GM15510 (cell line): ENCODE measurements around the gene SIPA1L3.

Experiments
- POLR2A ChIP-seq: IDR thresholded peaks from 3 replicates; pipeline ENCODE4 v1.6.1; 2011; ENCODE audit warnings: borderline replicate concordance; ENCODE audit not compliant: insufficient read length; ENCODE audit errors: extremely low read depth

Gene SIPA1L3

DNA sequence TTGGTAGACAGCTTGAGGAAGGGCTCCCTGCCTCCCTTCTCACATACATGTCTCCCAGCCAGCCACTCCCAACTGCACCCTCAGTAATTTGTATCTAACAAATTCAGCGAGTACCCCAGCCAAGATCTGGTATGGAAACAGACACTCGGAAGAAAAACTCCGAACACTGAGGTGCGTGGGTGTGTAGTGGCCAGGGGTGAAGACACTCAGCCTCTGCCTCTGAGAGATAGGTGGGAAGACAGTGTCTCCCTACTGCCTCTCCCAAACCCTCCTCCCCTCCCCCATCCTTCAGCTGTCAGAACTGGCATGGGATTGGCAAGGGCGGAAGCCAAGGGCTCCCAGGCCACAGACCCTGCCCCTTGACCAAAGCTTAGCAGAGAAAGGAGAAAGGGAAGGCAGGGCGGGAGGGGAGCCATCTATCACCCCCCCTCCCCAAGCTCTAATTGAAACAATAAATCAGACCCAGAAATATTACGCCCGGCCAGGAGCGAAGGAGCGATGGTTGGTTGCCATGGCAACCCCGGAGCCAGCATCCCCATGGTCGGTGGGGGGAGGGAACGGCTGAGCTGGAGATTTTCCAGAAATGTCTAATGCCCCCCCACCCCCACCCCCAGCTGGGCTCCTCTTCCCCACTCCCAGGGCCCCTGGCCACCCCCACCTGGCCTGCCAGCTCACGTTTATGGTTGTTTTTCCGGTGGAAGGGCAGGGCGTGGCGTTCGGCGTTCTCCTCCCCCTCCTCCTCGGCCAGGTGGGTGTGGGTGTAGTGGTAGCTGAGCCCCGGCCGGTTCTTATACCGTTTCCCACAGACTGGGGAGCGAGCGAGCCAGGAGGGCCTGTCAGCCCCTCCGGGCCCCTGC lies 310.0 kb downstream of the SIPA1L3 start:
- no peak for TF ChIP-seq POLR2A

DNA sequence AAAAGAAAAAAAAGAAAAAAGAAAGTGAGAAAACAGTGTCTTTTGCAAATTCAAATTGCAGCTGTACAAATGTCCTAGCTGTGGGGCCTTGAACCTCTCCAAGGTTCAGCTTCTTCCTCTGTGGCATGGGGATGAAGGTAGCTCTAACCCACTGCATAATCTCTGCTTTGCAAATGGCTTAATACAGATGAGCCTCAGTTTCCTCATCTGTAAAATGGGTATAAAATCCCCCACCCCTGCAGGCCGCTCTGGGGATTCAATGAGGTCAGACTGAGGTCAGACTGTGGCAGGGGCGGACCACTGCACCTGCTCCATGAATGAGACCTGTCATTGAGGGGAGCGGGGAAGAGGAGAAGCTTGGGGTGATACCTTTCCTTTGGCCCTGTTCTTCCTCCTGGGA lies 311.2 kb downstream of the SIPA1L3 start:
- no peak for TF ChIP-seq POLR2A

DNA sequence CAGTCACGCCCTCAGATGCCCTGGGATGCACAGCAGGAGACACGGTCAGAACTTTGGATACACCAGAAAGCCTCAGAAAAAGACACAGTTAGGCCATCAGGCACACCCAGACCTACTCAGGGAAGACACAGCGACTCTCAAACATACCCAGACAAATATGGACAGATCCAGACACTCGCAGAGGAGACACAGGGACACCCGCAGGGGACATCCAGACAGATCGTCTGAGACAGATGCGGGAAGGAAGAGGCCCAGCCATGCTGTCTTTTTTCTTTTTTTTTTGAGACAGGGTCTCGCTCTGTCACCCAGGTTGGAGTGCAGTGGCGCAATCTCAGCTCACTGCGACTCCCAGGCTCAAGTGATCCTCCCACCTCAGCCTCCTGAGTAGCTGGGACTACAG lies 312.2 kb downstream of the SIPA1L3 start:
- no peak for TF ChIP-seq POLR2A

DNA sequence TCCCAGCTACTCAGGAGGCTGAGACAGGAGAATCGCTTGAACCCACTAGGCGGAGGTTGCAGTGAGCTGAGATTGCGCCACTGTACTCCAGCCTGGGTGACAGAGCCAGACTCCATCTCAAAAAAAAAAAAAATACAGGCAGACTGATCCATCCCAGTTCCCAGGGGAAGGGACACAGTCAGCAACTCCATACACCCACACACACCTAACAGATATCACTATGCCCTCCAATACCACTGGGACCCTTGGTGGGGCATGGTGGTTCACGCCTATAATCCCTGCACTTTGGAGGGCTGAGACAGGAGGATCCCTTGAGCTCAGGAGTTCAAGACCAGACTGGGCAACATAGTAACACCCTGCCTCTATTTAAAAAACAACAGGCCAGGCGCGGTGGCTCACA lies 314.4 kb downstream of the SIPA1L3 start:
- no peak for TF ChIP-seq POLR2A

DNA sequence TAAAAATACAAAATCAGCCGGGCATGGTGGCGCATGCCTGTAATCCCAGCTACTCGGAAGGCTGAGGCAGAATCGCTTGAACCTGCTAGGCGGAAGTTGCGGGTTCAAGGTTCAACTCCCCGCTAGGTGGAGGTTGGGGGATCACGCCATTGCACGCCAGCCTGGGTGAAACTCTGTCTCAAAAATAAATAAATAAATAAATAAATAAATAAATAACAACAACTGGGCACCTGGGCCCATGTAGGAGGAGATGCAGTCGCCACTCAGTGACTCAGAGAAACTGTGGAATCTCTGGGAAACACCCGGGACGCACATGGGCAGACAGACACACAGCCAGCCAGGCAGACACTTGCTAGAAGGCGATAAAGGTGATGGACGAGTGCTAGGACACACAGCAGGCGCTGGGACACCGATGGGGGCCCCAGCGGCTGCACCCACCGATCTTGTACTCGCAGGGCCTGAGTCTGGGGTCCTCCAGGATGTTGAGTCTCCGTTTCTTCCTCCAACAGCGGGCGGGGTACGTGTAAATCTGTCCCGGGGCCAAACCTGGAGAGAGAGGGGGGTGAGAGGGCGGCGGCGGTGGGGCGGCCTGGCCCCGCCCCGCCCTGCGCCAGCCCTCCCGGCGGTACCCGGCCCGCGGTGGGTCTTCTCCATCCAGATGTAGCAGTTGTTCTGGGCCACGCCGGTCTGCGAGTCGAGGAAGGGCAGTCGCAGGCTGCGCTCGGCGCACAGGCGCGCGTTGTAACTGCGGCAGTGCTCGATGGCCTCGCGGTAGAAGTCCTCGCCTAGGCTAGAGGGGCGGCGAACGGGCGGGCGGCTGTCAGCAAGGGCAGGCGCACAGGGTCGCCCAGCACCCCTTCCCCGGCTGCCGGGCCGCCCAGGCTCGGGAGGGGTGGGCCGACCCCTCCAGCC lies 315.2 kb downstream of the SIPA1L3 start:
- TF ChIP-seq POLR2A = no peak

DNA sequence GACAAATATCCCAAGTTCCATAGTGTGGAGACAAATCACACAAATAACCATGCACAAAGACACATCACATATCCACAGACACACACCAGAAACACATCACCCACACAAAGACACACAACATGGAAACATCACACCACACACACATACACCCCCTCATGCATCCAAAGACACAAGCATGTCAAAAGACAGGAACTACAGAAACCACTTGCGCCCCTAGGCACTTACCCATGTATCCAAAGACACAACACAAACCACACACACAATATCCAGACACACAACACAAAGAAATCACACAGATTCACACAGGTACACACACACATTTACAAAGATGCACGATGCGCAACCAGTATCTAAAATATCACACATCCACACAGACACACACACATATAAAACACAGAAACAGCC lies 316.1 kb downstream of the SIPA1L3 start:
- no peak for TF ChIP-seq POLR2A

DNA sequence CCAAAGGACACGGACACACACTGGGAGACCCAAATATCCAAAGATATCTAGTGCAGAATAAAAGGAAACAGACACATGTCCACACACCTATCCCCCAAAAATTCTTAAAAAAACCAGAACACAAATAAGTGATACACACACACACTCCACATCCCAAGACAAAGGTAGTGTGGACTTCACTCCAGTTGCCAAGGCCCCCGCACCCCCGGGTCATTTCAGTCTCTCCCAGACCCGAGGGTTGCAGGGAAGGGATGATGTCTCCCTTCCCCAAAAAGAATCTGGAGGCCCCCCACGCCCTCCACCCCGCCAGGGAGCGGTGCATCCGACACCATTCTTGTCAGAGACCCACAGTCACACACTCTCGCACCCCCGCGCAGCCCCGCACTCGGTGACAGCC lies 316.6 kb downstream of the SIPA1L3 start:
- no peak for TF ChIP-seq POLR2A

DNA sequence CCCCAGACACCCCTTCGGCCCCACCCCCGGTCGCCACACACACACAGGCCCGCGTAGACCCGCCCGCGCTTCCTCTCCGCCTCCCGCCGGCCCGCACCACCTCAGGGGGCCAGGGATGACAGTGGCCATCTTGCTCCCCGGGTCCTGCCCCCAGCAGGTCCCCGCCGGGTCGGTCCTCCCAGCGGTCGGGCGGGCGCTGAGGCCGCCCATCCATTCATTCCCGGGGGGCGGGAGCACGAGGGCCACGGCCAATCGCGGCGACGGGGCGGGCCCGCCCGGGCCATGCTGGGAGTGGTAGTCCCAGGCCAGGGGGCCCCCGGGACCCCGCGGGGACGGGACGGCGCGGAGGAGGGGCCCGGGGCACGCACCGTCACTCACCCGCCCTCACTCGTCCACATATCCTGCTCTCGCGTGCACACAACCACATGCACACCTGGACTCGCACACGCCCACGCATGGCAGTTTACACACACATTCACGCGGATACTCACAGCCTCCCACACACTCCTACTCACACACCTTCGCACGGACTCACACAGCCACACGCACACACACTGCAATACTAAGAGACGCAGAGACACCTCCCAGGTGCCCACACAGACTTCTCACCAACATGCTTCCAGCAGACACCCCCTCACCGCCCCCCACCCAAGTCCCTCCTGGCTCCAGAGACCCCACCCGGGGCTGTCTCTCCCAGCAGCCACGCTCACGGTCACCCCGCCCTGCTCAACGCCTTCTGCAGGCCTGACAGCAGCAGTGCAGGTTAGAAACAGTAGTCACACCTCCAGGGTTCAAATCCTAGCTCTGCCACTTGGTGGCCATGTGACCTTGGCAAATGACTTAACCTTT lies 317.2 kb downstream of the SIPA1L3 start, which contains the start of gene DPF1:
Gene DPF1, minus strand, starts transcription at position 209 of the 849 bp plus-strand sequence. Its CDS starts 80 bp downstream, at position 129.
- TF ChIP-seq POLR2A = peak; percentile 25

DNA sequence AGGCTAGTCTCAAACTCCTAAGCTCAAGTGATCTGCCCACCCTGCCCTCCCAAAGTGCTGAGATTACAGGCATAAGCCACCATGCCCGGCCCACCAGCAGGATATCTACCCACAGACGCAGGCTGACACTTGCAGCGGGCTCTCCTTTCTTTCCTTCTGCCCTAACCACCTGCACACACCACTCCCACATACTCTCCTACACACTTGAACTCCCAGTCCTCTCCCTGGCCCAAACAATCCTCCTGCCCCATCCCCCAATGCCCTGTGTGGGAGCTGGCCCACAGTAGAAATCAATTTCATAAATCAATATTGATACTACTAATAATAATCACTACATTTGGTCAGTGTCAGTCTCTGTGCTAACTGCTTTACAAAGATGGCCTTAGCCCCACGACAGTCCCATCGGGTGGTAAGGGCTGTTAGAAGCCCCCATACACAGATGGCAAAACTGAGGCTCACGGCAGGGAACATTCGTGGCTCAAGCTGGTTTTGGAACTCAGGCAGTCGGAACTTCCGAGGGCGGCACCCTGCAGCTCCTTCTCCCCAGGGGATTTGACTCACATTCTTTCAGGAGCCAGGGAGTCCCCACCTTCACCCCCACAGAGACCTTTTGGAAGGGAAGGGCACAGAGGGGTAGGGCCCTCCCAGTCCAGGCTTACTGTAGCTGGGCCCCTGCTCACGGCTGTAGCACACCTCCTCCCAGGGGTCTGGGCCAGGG lies 320.4 kb downstream of the SIPA1L3 start:
- no peak for TF ChIP-seq POLR2A

DNA sequence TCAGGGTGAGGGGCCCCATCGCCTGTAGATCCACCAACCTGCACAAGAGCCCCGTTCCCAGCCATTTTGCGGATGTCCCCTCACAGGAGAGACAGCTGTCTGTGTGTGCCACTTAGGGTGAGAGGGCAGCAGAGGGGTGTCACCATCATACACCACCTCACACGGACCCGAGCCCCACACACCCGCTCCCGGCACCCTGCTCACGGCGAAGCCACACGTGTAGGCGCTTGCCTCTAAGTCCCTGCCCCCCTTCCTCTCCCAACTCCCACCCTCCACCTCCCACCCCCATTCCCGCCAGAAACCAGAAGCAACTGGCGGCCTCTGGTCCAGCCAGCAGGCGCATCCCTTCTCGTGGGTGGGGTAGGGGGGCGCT lies 321.0 kb downstream of the SIPA1L3 start:
- TF ChIP-seq POLR2A = no peak

DNA sequence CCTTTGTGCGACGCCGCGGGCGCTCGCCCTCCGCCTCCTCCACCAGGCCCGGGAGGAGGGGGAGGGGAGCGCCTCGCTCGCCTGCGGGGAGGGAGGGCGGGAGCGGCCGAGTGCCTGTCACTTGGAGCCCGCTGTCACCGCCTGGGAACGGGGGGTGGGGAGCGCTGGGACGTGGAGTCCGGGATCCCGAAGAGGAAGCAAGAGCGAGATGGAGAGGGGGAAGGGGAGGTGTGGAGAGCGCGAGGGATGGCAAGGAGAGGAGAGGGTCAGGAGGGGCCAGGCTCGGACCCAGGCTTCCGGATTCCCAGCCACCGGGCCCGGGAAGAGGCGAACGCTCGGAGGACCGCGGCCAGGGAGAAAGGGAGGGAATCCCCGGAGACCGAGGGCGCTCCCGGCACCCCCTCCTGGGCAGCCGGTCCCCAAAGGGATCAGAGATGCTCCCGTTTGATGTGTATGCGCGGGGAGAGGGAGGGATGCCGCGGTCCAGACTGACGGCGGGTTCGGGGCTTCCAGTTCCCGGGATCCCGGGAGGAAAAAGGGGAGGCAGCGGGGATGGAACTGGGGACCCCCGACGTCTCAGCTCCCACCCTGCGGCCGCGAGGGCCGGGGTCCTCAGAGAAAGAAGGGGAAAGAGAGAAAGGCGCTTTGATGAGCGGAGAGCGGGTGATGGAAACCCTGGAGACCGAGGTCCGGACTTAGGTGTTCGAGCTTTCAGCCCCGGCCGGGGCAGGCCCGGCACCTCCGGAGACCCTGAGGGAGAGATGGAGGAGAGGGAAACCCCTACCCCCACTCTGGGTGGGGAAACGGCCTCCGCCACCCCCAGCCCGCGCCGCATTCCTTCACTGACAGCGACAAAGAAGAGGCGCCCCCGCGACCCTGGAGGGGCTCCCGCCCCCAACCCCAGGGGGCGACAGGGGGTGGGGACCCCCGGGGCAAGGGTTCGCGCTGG lies 321.8 kb downstream of the SIPA1L3 start:
- no peak for TF ChIP-seq POLR2A

DNA sequence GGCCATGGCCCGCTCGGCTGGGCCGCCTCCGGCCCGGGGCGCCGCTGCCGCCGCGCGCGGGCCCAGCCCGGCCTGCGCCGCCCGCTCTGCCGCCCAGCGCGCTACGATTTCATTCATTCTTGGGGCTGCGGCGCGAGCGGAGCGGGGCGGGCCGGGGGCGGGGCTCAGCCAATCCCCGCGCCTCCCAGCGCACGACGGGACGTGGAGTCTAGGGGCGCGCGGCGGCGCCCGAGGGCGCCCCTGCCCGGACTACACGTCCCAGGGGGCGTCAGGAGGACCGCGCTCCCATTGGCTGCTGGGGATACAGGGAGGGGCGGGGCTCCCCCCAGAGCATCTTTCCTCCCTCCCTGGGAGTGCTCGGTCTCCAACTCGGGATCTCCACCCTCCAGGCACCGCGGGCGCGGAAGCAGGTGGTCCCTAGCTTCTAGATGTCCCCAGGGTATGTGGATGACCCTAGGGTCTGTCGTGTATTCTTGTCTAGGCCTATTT lies 322.6 kb downstream of the SIPA1L3 start:
- TF ChIP-seq POLR2A = no peak

DNA sequence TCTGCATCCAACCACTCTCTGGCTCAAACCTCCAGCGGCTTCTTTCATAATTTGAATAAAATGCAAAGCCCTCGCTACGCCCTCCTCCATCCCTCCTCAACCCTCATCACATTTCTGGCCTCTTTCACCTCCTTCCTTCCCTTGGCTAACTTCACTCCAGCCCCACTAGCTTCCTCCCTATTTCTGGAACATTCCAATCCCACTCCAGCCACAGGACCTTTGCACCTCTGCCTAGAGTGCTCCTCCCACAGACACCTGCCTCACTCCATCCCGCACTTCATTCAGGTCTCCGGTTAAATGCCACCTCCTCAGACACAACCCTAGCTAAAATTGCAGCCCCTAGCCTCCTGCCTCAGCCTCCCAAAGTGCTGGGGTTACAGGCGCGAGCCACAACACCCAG lies 324.9 kb downstream of the SIPA1L3 start:
- TF ChIP-seq POLR2A = no peak
